NCI-H2029 treated with DMSO at 0.1 percent for 48 hours (cell line): Measurements from ENCODE around the gene LGALS3.

Experiments
- DNase-seq: peaks from one replicate; lab custom pipeline; 2025; lab: John Stamatoyannopoulos, UW

The LGALS3 gene

DNA sequence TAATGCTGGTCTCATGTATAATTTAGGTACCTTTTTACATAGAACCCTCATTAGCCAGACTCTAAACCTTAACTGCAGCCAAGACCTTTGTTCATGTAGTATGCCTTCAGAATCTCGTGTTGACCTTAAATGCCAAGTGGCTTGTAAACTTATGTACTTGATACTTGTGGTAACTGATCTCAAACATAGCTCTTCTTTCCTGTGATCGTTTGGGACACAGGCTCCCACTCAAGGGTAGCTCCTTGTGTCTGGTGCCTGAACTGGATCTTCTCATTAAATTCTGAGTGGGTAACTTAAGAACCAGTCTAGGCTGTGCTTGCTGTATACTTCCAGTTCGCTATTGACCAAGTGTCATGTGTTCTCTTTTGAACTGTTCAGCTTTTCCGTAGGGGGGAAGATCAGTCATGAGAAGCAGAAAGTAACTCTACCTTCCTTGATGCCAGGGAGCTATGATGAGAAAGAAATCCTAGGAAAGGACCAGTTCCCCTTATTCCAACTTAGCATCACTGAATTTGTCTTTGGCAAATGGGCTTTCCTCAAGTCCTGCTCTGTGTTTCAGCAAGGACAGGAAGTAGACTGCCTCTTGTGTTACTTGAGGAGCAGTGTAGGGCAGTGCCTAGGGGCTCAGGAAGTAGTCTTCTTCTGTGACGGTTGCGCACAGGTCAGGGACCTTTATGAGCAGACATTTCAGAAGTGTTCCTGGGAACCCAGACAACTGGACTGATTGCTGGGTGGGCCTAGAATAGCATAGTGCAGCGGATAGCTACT lies 2.5 kb downstream of the LGALS3 start:
- peak; percentile 95 for DNase-seq

DNA sequence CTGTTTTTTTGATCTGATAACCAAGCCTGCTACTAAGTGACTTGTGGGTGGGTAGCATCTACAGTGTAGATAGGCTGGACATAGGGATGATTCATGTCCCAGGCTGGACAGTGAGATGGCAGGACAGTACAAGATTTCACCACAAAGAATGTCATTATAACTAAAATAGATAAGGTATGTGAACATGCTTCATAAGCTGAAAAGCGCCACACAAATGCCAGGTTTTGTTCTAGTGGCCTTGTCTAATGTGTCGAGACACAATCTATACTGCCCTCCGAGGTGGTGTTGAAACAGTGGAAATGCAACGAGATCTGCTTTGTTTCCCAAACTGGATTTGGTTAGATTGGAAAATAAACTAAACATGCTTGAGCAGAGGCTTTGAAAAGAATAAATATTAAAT lies 4.4 kb downstream of the LGALS3 start:
- DNase-seq: no peak

DNA sequence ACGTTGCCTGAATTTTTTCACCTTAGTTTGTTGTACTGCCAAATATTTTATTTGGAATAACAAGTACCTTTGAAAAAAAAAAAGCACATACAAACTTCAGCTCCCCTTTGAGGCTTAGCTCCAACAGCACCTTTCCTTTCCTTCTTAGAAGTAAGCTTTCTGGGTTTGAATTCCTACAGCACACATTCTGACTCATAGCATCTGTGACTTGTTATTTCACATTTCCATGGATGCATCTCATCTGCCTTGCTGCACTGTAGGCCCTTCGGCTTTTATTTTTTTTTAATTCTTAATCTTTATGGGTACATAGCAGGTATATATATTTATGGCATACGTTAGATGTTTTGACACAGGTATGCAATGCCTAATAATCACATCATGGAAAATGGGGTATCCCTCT lies 7.2 kb downstream of the LGALS3 start:
- no peak for DNase-seq

DNA sequence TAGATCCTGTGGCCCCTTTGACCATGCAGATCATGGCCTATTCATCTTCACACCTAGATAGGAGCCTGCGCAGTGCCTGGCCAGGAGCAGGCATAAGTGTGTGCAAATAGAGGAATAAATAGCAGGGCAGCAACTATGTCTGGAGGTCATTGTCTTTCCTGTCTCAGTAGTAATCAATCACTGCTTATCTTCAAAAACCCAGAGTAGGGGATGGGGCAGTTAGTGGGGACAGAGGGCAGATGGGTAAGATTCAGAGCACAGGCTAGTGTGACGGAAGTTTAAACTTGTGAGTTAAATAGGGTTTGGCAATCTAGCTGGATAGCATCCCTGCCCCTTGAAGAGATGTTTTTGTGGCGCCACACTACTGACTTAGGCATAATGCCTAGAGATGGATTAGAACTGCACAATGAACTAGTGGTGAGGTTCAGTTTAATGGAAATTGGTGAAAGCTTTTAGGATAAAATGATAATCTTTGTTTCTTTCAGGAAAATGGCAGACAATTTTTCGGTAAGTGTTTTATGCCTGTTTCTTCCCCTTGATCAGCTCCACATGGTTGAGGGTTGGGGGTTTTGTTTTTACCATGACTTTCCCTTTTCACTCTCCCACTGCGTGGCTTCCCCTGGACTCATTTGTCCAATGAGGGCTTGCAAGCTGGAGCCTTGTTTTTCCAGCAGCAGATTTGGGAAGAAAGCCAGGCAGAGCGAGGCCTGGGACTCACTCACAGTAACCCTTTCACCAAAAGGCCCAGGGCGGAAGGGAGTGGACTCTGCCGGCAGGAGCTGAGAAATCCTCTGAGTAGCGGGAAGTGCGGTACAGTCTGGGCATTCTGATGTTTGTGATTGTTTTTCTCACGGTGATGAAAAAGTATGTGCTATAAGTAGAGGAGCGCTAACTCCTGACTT lies 8.1 kb downstream of the LGALS3 start:
- DNase-seq: no peak

DNA sequence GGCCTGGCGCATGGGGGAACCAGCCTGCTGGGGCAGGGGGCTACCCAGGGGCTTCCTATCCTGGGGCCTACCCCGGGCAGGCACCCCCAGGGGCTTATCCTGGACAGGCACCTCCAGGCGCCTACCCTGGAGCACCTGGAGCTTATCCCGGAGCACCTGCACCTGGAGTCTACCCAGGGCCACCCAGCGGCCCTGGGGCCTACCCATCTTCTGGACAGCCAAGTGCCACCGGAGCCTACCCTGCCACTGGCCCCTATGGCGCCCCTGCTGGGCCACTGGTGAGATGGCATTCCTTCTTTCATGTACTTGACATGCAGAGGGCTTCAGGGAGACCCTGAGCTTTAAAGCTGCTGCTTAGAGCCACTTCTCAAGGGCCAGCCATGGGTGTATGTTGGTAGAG lies 9.0 kb downstream of the LGALS3 start:
- no peak for DNase-seq

DNA sequence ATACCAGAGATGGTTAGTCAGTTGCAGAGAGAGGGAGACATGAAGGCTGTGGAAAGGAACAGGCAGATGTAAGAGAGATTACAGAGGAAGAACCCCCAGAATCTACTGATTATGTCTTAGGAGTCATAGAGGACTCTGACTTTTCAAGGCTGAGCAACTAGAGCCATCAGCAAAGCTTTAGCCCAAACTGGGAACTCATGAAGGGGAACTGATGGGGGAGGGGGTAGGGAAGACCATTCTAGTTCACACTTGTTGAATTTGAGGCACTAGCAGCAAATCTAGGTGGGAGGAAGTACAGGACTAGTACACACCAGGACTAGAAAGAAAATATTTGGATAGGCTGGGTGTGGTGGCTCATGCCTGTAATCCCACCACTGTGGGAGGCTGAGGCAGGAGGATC lies 10.1 kb downstream of the LGALS3 start:
- DNase-seq: no peak

DNA sequence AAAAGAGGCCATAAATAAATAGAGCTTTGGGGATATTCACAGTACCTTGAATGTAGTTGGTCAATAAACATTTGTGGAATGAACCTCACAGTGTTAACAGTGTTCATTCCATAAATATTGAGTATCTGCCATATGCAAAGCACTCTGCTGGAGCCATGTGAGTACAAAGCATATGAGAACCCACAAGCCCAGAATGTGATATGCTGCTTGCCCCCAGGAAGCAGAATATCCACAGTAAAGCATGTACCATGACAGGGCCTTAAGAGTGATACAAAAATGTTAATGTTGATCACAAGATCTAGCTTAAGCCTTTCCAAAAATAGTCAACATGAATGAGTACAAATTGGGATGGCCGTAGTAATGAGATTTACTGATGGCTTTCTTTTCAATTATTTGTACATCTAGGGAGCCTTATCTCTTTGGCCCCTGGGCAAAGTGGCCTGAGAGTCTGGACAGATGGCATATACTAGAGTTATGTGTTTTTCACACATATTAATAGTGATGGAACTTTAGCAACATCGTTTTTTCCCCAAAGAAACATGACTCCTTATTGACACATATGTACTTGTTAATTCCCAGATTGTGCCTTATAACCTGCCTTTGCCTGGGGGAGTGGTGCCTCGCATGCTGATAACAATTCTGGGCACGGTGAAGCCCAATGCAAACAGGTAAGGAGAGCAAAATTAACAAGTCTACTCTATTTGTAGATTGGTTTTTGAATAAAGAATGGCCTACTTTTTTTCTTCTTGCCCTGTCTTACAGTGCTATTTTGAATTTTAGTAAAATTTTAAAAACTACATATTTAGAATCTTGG lies 10.9 kb downstream of the LGALS3 start:
- no peak for DNase-seq

DNA sequence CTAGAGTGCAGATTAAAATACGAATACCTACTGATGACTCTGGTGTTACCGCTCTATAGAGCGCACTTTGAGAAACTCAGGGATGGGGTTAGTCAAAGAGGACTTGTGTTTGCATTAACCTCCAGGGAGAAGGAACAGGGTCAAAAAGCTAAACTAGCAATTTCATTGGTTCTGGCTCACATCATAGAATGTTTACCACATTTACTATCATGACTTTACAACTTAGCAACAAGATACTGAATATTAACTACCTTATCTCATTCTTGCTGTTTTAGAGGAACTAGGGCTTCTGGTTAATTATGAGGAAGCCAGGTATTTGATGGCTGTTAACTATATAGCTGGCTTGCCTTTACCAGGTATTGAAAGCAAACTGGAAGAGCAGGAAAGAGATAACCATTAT lies 12.8 kb downstream of the LGALS3 start:
- DNase-seq: no peak

DNA sequence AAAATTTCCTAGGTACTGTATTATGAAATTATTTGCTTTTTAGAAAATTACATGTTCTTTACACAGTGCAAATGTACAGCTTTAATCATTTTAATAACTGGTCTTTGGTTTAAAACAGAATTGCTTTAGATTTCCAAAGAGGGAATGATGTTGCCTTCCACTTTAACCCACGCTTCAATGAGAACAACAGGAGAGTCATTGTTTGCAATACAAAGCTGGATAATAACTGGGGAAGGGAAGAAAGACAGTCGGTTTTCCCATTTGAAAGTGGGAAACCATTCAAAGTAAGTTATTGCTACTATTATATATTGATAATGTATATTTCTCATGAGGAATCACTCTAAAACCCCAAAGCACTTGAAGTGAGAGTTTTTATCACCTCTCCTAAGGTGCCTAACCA lies 13.4 kb downstream of the LGALS3 start:
- DNase-seq: no peak

DNA sequence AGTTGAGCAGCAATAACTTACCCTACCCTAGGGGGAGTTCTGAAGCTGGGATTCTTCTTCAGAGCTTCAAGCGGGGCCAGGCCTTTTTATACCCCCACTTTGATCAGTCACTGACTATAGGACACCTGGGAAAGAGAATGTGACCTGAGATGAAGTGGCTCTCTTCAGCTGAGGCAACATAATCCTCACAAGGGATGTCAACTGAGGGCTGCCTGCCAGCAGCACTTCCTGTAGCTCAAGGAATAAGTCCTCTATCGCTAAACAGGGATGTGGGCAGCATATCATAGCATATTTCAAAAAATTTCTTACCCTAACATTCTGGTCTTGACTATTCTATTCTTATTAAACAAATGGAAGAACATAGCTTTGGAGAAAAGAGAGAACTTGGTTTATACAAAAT lies 17.4 kb downstream of the LGALS3 start:
- peak; percentile 89 for DNase-seq

DNA sequence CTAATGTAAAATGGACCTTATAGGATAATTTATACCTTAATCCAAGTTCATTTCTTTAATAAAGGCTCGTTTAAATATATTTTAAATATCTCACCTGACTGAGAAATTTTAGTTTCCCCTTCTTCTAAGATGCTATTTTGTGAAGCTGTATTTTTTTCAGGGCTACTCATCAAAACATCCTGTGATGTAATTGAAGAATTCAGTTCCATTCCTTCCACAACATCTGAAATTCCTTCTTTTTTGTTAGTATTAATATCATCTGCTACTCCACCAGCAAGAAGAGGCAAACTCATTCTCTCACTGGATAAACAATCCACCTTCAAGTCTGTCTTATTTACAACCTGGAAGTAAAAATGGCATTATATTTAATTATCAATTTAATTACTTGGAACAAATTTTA lies 22.5 kb downstream of the LGALS3 start:
- no peak for DNase-seq

DNA sequence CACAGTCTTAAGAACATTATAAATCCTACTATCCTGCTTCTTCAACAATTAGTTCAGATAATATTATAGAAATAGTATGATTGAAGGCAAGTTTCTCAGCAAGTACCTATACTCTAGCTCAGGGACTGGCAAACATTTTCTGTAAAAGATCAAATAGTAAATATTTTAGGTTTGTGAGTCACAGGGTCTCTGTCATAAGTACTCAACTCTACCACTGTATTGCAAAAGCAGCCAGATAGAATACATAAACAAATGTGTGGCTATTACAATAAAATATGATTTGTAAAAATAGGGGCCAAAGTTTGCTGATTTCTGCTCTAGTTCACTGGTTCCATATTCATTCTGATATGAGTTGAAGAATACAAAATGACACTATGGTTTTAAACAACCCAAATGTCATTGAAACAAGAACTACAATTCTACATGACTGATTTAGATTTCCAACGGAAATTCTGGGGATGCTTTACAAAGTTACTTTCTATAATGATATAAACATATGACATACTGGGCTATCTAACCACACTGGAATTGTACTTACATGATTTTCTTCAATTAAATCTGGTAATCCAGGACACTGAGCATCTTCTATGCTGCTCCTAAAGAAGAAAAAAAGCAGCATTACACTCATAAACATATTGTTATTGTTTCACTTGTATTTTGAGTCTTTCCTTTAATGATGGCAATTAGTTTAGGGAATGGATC lies 23.2 kb downstream of the LGALS3 start:
- DNase-seq: no peak

DNA sequence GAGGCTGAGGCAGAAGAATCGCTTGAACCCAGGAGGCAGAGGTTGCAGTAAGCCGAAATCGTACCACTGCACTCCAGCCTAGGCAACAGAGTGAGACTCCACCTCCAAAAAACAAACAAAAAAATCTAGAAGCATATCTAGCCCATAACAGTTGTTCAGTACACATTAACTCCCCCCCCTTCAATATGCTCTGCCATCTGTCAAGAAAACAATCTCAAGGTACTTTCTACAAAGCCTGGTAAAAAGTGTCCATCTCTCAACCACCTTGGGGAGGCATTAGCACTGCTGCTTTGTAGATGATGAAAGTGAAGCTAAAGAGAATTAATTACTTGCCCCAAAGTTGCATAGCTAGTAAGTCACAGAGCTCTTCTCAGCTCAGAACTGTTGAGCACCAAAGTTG lies 24.9 kb downstream of the LGALS3 start:
- DNase-seq: no peak

DNA sequence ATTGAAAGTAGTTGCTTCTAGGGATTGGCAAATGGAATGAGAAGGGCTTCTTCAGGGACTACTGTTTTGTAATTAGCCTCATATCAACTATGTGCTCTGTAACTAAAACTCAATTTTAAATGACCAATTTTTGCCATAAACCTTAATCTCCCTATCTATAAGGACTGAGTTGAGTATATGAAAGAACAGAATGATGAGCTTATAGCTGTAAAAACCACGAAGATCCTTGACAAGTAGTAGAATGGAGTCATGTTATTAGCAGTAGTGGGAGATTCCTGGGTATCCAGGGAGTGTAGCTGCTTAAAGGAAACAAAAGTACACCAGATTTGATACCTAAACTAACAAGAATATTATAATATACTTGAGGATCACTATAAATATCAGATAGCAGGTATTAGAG lies 28.0 kb downstream of the LGALS3 start:
- DNase-seq: no peak

DNA sequence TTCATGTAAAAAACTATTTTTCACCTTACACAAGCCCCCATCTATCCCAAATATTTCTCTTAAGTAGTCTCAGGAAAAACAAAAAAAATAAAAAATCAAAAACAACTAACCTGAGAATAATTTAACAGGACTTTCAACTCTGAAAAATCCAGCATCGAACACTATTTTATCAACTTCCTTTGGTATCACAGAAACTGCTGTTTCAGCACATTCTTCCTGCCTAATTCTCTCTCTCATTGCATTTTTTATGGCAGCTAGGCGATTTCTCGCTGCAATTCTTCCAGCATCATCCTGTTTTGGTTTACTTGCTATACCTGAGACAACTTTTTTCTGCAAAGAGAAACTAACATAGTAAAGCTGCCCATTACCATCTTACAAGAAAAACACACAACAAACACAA lies 29.4 kb downstream of the LGALS3 start:
- DNase-seq: no peak

DNA sequence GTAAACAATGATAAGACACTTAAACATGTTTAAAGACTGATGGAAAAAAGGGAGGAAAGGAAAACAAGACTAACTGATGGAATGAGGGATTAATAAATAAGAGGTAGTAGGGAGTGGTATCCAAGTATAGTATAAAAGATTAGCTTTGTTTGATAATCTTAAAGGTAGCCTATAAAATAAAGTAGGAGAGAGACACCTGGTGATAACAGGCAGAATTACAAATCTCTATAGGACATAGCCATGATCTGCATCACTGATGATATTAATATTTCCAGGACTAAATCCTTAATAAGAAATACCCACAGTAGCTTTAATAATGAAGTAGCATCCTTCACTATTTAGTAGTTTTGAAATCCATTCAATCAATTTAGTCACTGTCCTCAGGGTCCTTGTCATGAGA lies 31.9 kb downstream of the LGALS3 start:
- DNase-seq: peak; percentile 53

DNA sequence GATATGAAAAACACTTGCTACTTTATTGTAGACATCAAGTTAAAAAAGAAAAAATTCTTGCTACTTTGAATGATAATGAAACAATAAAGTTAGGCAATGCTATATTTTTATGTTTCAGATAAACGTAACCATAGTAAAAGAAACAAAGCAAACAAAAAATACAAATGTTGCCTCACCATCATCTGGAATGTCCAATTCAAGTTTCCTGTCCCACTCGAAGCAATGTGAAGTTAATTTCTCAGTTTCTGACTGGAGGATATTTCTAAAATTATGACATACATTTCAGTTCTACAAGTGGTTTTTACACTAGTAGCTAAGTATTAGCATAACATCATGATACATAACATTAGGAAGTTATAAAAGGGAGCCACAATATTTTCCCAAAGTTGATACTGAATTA lies 41.5 kb downstream of the LGALS3 start:
- DNase-seq: no peak

DNA sequence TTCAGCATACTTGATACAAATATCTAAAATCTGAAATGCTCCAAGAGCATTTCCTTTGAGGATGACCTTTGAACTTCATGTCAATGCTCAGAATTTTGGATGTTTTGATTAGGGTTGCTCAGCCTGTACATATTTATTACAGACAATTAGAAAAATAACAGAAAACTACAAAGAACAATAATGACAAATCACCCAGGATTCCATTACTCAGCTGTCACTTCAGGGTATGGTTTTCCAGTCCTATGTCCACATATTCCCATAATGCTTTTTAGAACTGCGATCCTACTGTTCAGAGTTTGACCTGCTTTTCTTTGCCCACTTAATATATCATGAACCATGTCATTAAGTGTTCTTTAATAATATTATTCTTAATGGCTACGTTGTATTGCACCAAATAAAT lies 51.0 kb downstream of the LGALS3 start:
- no peak for DNase-seq

DNA sequence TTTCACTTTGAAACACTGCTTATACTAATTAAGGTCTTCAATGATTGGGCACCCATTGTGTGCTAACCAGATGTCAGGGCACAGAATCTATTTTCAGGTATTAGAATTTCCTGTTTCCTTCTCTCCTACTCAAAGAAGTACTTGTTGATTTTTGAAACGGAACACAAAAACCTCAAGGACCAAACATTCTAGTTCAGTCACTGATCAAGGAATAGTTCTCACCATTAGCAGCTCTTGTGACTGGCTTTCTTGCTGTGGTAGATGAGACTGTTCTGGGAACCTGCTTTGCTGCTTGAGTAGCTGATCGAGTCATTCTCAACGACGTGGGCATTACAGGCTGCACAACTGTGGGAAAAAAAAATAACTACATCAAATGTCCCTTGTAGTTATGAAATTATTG lies 51.4 kb downstream of the LGALS3 start:
- no peak for DNase-seq

DNA sequence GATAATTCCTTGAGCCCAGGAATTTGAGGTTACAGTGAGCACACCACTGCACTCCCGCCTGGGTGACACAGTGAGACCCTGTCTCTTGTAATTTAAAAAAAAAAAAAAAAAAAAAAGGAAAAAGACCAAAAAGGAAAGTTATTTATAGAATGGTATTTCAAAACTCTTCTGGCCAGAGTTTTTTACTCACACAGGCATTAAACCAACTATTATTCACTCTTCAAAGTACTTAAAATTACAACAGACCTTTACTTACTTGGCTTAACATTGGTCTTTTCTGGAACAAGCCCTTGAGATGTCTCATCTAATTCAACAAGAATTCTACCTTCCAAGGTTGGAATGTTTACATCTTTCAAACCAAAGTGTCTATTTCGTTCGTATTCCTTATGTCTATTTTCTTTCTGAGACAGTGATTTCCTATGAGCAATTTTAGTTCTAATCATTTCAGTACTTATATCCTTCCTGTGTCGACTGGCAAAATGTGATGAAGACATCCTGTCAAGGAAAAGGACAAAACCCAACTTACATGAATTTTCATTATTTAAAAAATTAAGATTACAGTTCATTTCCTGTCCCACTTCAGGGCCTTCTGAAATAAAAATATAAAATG lies 59.7 kb downstream of the LGALS3 start:
- DNase-seq: no peak

DNA sequence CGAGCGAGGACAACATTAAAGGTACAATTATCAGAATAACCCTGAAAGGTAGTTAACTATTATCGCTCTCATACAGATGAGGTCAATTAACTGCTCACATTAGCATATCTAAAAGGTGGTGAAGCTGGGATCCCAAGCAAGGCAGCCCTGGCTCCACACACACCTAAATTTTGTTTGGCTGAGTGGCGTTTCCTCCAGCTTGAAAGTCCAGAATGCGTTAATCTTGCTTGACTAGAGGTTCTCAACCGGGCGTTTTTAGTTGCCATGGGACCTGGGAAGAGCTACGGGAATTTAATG lies 61.8 kb downstream of the LGALS3 start:
- DNase-seq: no peak
